GM12878 (cell line): ENCODE results near the gene CEACAM5. TPM values are rescaled to one million over a fixed set of nuclear protein-coding genes. Genes with fewer than 3 reads are reported as not detected.

Experiments used
- ATAC-seq: fragments of 200-7000 bp; cut with Tn5 transposase; 3 replicates; pipeline ENCODE4 v1.9.1; 2020; ENCODE audit warnings: mild to moderate bottlenecking, moderate library complexity
- BruUV-seq: library from RNA; stranded (reverse); fragments of 400-500 nt; replicated peaks from 2 replicates; lab custom pipeline; 2021; lab: Mats Ljungman, UMichigan
- CTCF ChIA-PET: fragments of 300-600 bp; sonication (Branson Sonifier 250); formaldehyde crosslinking; extraction: SDS; loops from one replicate; lab custom pipeline; 2021; ENCODE audit warnings: inconsistent platforms; lab: Yijun Ruan, JAX
- POLR2A ChIA-PET: fragments of 350-600 bp; formaldehyde crosslinking; extraction: SDS; loops from one replicate; lab custom pipeline; 2021; ENCODE audit warnings: inconsistent platforms; lab: Charles Lee
- RAD21 ChIA-PET: fragments of 300-600 bp; sonication (Branson Sonifier 250); formaldehyde crosslinking; loops from one replicate; lab custom pipeline; 2023; ENCODE audit warnings: antibody characterized with exemption; ENCODE audit not compliant: unreplicated experiment; lab: Charles Lee
- SMC1A ChIA-PET: fragments of 300-600 bp; sonication (Branson Sonifier 250); formaldehyde crosslinking; loops from one replicate; lab custom pipeline; 2023; ENCODE audit not compliant: unreplicated experiment, uncharacterized antibody; lab: Charles Lee
- DNase-seq: peaks from one replicate; pipeline ENCODE4 v3.0.0-alpha.2; 2011; ENCODE audit warnings: low read depth, low spot score
- FAIRE-seq: peaks from 3 replicates; lab custom pipeline; 2011; peaks lifted over from hg19 to GRCh38; lab: Jason Lieb, UNC
- H2AFZ ChIP-seq: 2 replicates; pipeline ENCODE4 v1.6.0; 2011; ENCODE audit warnings: low read depth, low read length, control low read depth; ENCODE audit not compliant: control insufficient read depth
- H3K27ac ChIP-seq: 2 replicates; pipeline ENCODE4 v1.5.1; 2011; ENCODE audit warnings: control low read depth; ENCODE audit not compliant: control insufficient read depth, insufficient read depth
- H3K27me3 ChIP-seq, 2 experiments: replicated peaks in 1 of 2; 2 replicates each; pipeline versions ENCODE4 v1.6.0 to v1.6.1; 2011; ENCODE audit warnings: low read length in 1 of 2; ENCODE audit not compliant: control insufficient read depth in 2 of 2, insufficient read depth in 2 of 2
- H3K36me3 ChIP-seq, 2 experiments: 2 replicates each; pipeline ENCODE4 v1.5.1; 2011; ENCODE audit warnings: low read length in 1 of 2; ENCODE audit not compliant: control insufficient read depth in 2 of 2, insufficient read depth in 2 of 2
- H3K4me1 ChIP-seq: 2 replicates; pipeline ENCODE4 v1.6.1; 2011; ENCODE audit warnings: mild to moderate bottlenecking, low read length, moderate library complexity, mixed read lengths; ENCODE audit not compliant: control insufficient read depth, insufficient read depth
- H3K4me2 ChIP-seq: 2 replicates; pipeline ENCODE4 v1.6.0; 2011; ENCODE audit warnings: control low read depth; ENCODE audit not compliant: control insufficient read depth, insufficient read depth
- H3K4me3 ChIP-seq: fragments of 200-600 bp; sonication (generic); 2 replicates; pipeline ENCODE4 v1.5.1; 2016
- H3K79me2 ChIP-seq: 2 replicates; pipeline ENCODE4 v1.6.0; 2011; ENCODE audit warnings: low read length; ENCODE audit not compliant: control insufficient read depth, insufficient read depth
- H3K9ac ChIP-seq: 2 replicates; pipeline ENCODE4 v1.8.0; 2011; ENCODE audit warnings: low read length, control low read depth, mixed read lengths; ENCODE audit not compliant: control insufficient read depth, insufficient read depth
- H3K9me3 ChIP-seq: replicated peaks from 3 replicates; pipeline ENCODE4 v1.5.1; 2011; ENCODE audit warnings: mild to moderate bottlenecking, low read length; ENCODE audit not compliant: control insufficient read depth, insufficient read depth
- H4K20me1 ChIP-seq: 2 replicates; pipeline ENCODE4 v1.6.0; 2011; ENCODE audit not compliant: control insufficient read depth, insufficient read depth
- ASH2L ChIP-seq: fragments of 300-600, 200-600 bp; sonication (generic); IDR thresholded peaks from 2 replicates; pipeline ENCODE4 v1.6.1; 2017; ENCODE audit warnings: low read depth, mild to moderate bottlenecking, borderline replicate concordance
- BMI1 ChIP-seq: fragments of 450-650 bp; IDR thresholded peaks from 2 replicates; pipeline ENCODE4 v1.6.1; 2016; ENCODE audit warnings: mild to moderate bottlenecking, moderate library complexity, borderline replicate concordance
- CBX3 ChIP-seq: fragments of 200-600 bp; sonication (generic); IDR thresholded peaks from 2 replicates; pipeline ENCODE4 v1.6.1; 2016; ENCODE audit warnings: low read depth, borderline replicate concordance
- DPF2 ChIP-seq: fragments of 450-650 bp; IDR thresholded peaks from 2 replicates; pipeline ENCODE4 v1.6.1; 2017; ENCODE audit warnings: mild to moderate bottlenecking
- ETV6 ChIP-seq, 2 experiments: fragments of 450-650 bp in 1 of 2; IDR thresholded peaks in 1 of 2; conservative IDR thresholded peaks in 1 of 2; 2 replicates each; pipeline ENCODE4 v1.6.1; 2014; ENCODE audit warnings: antibody characterized with exemption in 1 of 2, borderline replicate concordance in 1 of 2, low read depth in 1 of 2, mild to moderate bottlenecking in 1 of 2, moderate library complexity in 1 of 2
- HCFC1 ChIP-seq: fragments of 150-350 bp; IDR thresholded peaks from 2 replicates; pipeline ENCODE4 v1.6.1; 2014; ENCODE audit warnings: low read length
- IRF4 ChIP-seq: IDR thresholded peaks from 2 replicates; pipeline ENCODE4 v1.6.1; 2011; ENCODE audit warnings: low read depth, low read length
- JUND ChIP-seq: IDR thresholded peaks from 2 replicates; pipeline ENCODE4 v1.6.1; 2012; ENCODE audit warnings: low read depth, mild to moderate bottlenecking, low read length, improper control_type of control experiment, moderate library complexity
- RAD51 ChIP-seq: fragments of 450-650 bp; IDR thresholded peaks from 2 replicates; pipeline ENCODE4 v1.6.1; 2016; ENCODE audit warnings: moderate library complexity, mild to moderate bottlenecking, inconsistent platforms
- RB1 ChIP-seq: fragments of 450-650 bp; formaldehyde crosslinking; IDR thresholded peaks from 2 replicates; pipeline ENCODE4 v1.6.1; 2017; ENCODE audit warnings: mild to moderate bottlenecking, borderline replicate concordance
- ZNF384 ChIP-seq: IDR thresholded peaks from 2 replicates; pipeline ENCODE4 v1.6.1; 2012; ENCODE audit warnings: low read depth, mild to moderate bottlenecking, low read length, improper control_type of control experiment, borderline replicate concordance
- WGBS: methylation state at CpG from one replicate; pipeline ENCODE4 v1.1.6; 2016; ENCODE audit warnings: low lambda C conversion rate; ENCODE audit not compliant: insufficient replicate concordance, insufficient coverage; ENCODE audit errors: missing lambda C conversion rate; 5-methylcytosine and 5-hydroxymethylcytosine counted together
- in situ Hi-C: fragments of 300-500 bp; cut with MboI; formaldehyde crosslinking; loops from 9 replicates; pipeline ENCODE4 v1.14.3; 2018; ENCODE audit warnings: mixed read lengths
- intact Hi-C: fragments of 100-400 bp; cut with micrococcal nuclease; formaldehyde crosslinking; loops from one replicate; pipeline ENCODE4 v1.14.2; 2022; ENCODE audit not compliant: unreplicated experiment
- polyA plus RNA-seq, 11 experiments: library from polyadenylated mRNA; depleted of rRNA in 4 of 11; unstranded in 6 of 11; stranded (reverse) in 5 of 11; fragments of >200 nt; fragmentation: Nextera tagmentation in 4 of 11; fragmentation: Illumina TruSeq in 1 of 11; extraction: Ambion mirVana in 4 of 11; extraction: Trizol in 1 of 11; gene quantifications; 1 replicate in 1 of 11; 2 replicates in 10 of 11; pipeline versions ENCODE4 v1.2.1 to v1.2.3, GENCODE V29; 2011 to 2016; ENCODE audit warnings: inconsistent platforms in 2 of 11, missing spikeins in 2 of 11, low read depth in 1 of 11
- total RNA-seq, 4 experiments: library from RNA; depleted of rRNA in 3 of 4; stranded (reverse); fragments of >200 nt in 3 of 4; fragmentation: Illumina TruSeq in 1 of 4; extraction: Trizol in 1 of 4; gene quantifications; 2 replicates each; pipeline versions ENCODE4 v1.2.1 to v1.2.3, GENCODE V29; 2013 to 2021
- TF ChIP-seq, protein P1 (sequence below): fragments of 450-650 bp; IDR thresholded peaks from 2 replicates; pipeline ENCODE4 v1.6.1; 2017; ENCODE audit warnings: mild to moderate bottlenecking, low read depth, inconsistent platforms; ENCODE audit not compliant: poor library complexity, severe bottlenecking
- TF ChIP-seq, protein P2 (sequence below): fragments of 450-650 bp; formaldehyde crosslinking; IDR thresholded peaks from 2 replicates; pipeline ENCODE4 v1.5.0; 2022; ENCODE audit warnings: mild to moderate bottlenecking, missing genetic modification characterization
- TF ChIP-seq, protein P3 (sequence below): fragments of 450-650 bp; IDR thresholded peaks from 2 replicates; pipeline ENCODE4 v1.6.1; 2016; ENCODE audit warnings: mild to moderate bottlenecking, moderate library complexity, borderline replicate concordance

The CEACAM5 gene
- total and polyA plus RNA-seq, 10 of the 15 experiments (the other 5 are each of a cell fraction or from before 2014, with no cell fraction given) = 0.38 TPM; not detected in 9

DNA sequence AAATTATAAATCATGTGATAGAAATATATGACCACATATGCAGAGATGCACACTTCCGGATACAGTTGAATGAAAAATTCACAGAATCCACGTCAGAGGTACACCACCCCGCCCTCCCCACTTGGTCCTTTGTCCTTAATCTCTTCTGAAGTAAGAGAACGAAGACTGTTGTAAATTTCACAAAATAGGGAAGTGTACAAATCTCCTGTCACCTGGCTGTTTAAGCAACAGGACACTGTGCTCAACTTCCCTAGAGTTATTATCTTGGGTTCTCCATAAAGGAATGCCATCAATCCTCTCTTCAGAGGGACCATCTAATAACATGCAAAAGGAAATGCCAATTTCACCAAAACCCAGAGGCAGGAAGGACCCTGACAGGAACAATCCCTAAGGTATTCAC, 36.4 kb downstream of the CEACAM5 start (continued):
- no peak for TF ChIP-seq CBX3
- no peak for TF ChIP-seq ASH2L
- no peak for TF ChIP-seq ETV6 (conservative IDR thresholded peaks at IDR 0.05 in 1 of 2, IDR thresholded peaks at IDR 0.05 in 1 of 2; ENCODE audit: borderline replicate concordance in 1 of 2, low read depth in 1 of 2)
- no peak for TF ChIP-seq RB1
- TF ChIP-seq, protein P1, sequence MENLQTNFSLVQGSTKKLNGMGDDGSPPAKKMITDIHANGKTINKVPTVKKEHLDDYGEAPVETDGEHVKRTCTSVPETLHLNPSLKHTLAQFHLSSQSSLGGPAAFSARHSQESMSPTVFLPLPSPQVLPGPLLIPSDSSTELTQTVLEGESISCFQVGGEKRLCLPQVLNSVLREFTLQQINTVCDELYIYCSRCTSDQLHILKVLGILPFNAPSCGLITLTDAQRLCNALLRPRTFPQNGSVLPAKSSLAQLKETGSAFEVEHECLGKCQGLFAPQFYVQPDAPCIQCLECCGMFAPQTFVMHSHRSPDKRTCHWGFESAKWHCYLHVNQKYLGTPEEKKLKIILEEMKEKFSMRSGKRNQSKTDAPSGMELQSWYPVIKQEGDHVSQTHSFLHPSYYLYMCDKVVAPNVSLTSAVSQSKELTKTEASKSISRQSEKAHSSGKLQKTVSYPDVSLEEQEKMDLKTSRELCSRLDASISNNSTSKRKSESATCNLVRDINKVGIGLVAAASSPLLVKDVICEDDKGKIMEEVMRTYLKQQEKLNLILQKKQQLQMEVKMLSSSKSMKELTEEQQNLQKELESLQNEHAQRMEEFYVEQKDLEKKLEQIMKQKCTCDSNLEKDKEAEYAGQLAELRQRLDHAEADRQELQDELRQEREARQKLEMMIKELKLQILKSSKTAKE = no peak
- no peak for TF ChIP-seq DPF2

DNA sequence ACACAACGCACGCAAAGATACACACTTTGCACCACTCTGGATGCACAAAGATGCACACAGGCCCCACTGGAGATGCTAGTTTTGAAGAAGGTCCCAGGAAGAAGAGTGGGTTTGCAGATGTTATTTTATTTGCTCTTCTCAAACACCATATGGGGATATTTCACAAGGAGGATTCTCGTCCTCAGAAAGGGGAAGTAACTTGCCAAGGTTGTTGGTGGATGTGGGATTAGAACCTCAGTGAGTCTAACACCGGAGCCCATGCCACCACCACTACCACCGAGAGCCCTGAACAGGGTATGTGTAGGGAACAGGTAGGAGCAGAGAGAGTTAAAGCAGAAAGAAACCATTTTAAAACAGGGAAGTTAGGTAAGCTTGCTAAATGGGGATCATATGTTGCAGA, 37.3 kb downstream of the CEACAM5 start:
- CTCF ChIA-PET = interaction anchor here (0.7 to 1.3 kb wide), 4 partner anchors 39 to 106 kb away, joined by 3 to 4 read pairs (median 3); no protein-coding TSS in a partner anchor
- BruUV-seq = no TSS peak
- in situ Hi-C loops = no loop called here
- TF ChIP-seq, protein P2, sequence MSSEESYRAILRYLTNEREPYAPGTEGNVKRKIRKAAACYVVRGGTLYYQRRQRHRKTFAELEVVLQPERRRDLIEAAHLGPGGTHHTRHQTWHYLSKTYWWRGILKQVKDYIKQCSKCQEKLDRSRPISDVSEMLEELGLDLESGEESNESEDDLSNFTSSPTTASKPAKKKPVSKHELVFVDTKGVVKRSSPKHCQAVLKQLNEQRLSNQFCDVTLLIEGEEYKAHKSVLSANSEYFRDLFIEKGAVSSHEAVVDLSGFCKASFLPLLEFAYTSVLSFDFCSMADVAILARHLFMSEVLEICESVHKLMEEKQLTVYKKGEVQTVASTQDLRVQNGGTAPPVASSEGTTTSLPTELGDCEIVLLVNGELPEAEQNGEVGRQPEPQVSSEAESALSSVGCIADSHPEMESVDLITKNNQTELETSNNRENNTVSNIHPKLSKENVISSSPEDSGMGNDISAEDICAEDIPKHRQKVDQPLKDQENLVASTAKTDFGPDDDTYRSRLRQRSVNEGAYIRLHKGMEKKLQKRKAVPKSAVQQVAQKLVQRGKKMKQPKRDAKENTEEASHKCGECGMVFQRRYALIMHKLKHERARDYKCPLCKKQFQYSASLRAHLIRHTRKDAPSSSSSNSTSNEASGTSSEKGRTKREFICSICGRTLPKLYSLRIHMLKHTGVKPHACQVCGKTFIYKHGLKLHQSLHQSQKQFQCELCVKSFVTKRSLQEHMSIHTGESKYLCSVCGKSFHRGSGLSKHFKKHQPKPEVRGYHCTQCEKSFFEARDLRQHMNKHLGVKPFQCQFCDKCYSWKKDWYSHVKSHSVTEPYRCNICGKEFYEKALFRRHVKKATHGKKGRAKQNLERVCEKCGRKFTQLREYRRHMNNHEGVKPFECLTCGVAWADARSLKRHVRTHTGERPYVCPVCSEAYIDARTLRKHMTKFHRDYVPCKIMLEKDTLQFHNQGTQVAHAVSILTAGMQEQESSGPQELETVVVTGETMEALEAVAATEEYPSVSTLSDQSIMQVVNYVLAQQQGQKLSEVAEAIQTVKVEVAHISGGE = no peak
- no peak for TF ChIP-seq RAD51
- TF ChIP-seq HCFC1 = no peak
- TF ChIP-seq, protein P3, sequence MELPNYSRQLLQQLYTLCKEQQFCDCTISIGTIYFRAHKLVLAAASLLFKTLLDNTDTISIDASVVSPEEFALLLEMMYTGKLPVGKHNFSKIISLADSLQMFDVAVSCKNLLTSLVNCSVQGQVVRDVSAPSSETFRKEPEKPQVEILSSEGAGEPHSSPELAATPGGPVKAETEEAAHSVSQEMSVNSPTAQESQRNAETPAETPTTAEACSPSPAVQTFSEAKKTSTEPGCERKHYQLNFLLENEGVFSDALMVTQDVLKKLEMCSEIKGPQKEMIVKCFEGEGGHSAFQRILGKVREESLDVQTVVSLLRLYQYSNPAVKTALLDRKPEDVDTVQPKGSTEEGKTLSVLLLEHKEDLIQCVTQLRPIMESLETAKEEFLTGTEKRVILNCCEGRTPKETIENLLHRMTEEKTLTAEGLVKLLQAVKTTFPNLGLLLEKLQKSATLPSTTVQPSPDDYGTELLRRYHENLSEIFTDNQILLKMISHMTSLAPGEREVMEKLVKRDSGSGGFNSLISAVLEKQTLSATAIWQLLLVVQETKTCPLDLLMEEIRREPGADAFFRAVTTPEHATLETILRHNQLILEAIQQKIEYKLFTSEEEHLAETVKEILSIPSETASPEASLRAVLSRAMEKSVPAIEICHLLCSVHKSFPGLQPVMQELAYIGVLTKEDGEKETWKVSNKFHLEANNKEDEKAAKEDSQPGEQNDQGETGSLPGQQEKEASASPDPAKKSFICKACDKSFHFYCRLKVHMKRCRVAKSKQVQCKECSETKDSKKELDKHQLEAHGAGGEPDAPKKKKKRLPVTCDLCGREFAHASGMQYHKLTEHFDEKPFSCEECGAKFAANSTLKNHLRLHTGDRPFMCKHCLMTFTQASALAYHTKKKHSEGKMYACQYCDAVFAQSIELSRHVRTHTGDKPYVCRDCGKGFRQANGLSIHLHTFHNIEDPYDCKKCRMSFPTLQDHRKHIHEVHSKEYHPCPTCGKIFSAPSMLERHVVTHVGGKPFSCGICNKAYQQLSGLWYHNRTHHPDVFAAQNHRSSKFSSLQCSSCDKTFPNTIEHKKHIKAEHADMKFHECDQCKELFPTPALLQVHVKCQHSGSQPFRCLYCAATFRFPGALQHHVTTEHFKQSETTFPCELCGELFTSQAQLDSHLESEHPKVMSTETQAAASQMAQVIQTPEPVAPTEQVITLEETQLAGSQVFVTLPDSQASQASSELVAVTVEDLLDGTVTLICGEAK = no peak
- no peak for TF ChIP-seq BMI1
- no peak for TF ChIP-seq ZNF384
- no peak for TF ChIP-seq IRF4
- no peak for TF ChIP-seq JUND

More for the DNA sequence above, 37.3 kb downstream of the CEACAM5 start:
- RAD21 ChIA-PET = no interaction called here
- DNase-seq (no peak), ATAC-seq (no peak), FAIRE-seq (peak; percentile 38)
- Histone ChIP-seq H3K4me1 (no peaks in the 10 kb centered on the region), H2AFZ (no peak overlapping the region), H3K79me2 (no peaks in the 10 kb centered on the region), H3K27me3 (peaks cover 0 to 6% of the 10 kb centered on the region in 2 experiments; a peak in 1 of 4 replicates), H3K9ac (no peak overlapping the region), H3K27ac (no peak overlapping the region), H3K4me2 (no peak overlapping the region), H3K9me3 (no peaks in the 10 kb centered on the region), H4K20me1 (no peaks in the 10 kb centered on the region), H3K36me3 (no peaks in the 10 kb centered on the region), H3K4me3 (no peak overlapping the region)
- intact Hi-C loops = loop anchor here (1.0 to 2.0 kb wide), 2 partner anchors 38 to 103 kb away; no protein-coding TSS in a partner anchor
- POLR2A ChIA-PET = no interaction called here
- WGBS = 34% methylated on average over 5 of the region's 5 CpGs
- SMC1A ChIA-PET = interaction anchor here (1.0 kb wide), 1 partner anchor 53 kb away, joined by 3 read pairs; no protein-coding TSS in a partner anchor
